ENCODE data around the gene LGALS4. TPM values are rescaled to one million over a fixed set of nuclear protein-coding genes. Genes with fewer than 3 reads are reported as not detected.
"Not testable (repeated sequence)": the region's sequence is repeated elsewhere in the genome, so short reads cannot be mapped to it uniquely, and the experiment has no call there.

The LGALS4 gene
- not detected in 2 replicates for total RNA-seq
- 0.43 TPM for polyA plus RNA-seq (2012)

DNA sequence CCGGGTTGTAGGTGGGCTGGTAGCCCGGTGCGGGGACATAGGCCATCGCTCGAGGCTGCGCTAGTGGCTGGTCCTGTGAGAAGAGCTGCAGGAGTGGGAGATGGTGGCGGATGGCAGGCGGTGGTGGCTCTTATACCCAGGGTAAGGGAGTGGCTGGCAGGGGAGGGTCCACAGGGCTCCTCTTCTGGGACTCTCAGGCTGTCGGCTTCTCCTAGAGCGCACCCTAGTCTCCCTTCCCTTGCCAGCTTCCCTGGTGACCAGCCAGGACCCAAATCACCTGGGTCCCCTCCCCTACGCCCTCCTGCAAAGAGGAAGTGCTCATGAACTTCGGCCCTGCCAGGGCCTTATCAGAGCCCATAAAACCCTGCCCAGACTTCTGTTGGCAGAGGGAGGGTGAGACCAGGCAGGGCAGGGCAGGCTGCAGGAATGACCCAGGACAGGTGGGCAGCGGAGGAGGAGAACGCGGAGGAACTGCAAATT lies at the start of gene LGALS4:
LGALS4 (minus strand) TSS at position 105 of the 480 bp plus-strand sequence; CDS start at position 46, 59 bp downstream.
- no peak for DNase-seq (ENCODE audit: low read depth)

DNA sequence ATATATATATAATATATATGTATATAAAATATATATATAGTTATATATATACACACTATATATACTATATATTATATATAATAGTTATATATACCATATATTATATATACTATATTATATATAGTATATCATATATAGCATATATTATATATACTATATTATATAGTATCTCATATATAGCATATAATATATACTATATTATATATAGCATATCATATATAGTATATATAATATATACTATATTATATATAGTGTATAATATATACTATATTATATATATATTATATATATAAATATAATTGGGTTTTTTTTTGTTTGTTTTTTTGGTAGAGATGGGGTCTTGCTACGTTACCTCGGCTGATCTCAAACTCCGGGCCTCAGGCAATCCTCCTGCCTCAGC lies 48.6 kb upstream of the LGALS4 start:
- no peak for DNase-seq (ENCODE audit: low read depth)

DNA sequence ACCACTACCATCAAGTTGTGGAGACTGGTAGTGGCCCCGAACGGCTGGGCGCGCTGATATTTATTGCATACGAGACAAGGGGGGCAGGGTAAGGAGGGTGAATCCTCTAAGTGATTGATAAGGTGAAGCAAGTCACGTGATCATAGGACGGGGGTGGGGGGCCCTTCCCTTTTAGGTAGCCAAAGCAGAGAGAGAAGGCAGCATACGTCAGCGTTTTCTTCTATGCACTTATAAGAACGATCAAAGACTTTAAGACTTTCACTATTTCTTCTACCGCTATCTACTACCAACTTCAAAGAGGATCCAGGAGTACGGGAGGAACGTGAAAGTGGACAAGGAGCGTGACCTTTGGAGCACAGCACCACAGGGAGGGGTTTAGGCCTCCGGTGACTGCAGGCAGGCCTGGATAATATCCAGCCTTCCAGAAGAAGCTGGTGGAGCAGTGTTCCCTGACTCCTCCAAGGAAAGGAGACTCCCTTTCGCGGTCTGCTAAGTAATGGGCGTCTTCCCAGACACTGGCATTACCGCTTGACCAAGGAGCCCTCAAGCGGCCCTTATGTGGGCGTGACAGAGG lies 47.0 kb upstream of the LGALS4 start:
- DNase-seq (ENCODE audit: low read depth), result not testable (repeated sequence)

GRCh38 chr19:38856813-38857212 lies 44.1 kb upstream of the LGALS4 start:
- no peak for DNase-seq (ENCODE audit: low read depth)

- not testable (repeated sequence) for DNase-seq (ENCODE audit: low read depth)
These were observed 43.0 kb upstream of the LGALS4 start for GRCh38 chr19:38855751-38856150.

DNA sequence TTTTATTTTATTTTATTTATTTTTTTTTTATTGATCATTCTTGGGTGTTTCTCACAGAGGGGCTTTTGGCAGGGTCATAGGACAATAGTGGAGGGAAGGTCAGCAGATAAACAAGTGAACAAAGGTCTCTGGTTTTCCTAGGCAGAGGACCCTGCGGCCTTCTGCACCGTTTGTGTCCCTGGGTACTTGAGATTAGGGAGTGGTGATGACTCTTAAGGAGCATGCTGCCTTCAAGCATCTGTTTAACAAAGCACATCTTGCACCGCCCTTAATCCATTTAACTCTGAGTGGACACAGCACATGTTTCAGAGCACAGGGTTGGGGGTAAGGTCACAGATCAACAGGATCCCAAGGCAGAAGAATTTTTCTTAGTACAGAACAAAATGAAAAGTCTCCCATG lies 42.2 kb upstream of the LGALS4 start:
- not testable (repeated sequence) for DNase-seq (ENCODE audit: low read depth)

DNA sequence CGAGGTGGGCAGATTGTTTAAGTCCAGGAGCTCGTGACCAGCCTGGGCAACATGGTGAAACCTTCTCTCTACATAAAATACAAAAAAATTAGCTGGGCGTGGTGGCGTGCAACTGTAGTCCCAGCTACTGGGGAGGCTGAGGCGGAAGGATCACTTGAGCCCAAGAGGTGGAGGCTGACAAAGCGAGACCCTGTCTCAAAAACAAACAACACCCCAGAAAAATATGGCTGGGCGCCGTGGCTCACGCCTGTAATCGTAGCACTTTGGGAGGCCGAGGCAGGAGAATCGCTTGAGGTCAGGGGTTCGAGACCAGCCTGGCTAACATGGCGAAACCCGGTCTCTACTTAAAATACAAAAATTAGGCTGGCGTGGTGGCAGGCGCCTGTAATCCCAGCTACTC lies 40.5 kb upstream of the LGALS4 start:
- no peak for DNase-seq (ENCODE audit: low read depth)

DNA sequence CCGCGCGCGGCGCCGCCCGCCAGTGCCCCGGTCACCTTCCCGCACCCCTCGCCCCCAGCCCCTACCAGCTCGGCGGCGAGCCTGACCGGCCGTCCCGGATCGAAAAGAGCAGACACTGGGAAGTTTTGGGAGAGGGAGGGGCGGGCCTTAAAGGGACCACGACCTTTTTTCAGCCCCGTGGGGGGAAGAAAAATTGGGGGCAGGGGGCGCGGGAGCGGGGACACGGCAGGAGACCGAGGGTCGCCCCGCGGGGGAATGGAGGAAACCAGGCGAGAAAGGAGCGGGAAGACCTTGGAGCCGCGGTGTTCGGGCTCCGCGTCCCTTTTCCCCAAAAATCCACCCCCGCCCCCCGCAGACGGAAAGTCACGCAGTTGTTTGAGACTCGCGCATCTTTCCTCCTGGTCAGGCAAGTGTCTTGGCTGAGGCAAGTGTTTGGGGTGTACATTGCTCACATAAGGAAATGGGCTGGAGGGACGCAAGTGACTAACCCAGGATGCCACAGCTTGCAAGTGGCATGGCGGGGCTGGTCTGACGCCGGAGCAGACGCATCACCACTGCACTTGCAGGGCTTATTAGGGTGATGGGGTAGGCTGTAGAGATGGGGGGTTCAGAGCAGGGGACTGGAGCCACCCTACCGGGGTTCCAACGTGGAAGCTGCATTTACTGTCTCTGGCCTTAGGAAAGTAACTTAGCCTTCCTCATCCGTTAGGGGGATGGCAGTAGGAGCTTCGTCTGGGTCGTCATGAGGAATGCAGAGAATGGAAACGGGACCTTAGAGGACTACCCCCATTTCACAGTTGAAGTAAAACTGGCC lies 39.7 kb upstream of the LGALS4 start:
- peak; percentile 83 for DNase-seq (ENCODE audit: low read depth)

DNA sequence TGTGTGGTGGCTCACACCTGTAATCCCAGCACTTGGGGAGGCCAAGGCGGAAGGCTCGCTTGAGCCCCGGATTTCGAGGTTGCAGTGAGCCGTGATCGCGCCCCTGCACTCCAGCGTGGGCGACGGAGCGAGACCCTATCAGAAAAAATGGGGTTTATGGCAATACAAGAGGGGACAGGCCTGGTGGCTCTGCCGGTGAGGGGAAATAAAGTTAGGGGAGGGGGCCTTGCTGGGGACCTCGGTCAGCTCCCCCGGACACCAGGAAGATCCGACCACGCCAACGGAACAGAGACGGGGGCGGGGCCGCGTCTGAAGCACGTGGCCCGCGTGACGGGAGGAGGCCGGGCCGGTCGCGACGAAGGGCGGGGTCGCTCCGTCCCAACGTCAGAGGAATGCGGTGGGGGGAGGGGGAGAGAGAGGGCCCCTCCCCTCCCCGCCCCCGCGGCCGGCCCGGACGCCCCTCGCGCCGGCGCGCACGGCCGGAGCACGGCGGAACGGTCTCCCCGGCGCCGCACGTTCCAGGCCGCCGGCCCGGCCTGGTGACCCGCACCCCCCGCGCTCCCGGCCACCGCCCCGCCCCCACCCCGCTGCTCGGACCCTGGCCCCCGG lies 39.0 kb upstream of the LGALS4 start:
- peak; percentile 96 for DNase-seq (ENCODE audit: low read depth)

DNA sequence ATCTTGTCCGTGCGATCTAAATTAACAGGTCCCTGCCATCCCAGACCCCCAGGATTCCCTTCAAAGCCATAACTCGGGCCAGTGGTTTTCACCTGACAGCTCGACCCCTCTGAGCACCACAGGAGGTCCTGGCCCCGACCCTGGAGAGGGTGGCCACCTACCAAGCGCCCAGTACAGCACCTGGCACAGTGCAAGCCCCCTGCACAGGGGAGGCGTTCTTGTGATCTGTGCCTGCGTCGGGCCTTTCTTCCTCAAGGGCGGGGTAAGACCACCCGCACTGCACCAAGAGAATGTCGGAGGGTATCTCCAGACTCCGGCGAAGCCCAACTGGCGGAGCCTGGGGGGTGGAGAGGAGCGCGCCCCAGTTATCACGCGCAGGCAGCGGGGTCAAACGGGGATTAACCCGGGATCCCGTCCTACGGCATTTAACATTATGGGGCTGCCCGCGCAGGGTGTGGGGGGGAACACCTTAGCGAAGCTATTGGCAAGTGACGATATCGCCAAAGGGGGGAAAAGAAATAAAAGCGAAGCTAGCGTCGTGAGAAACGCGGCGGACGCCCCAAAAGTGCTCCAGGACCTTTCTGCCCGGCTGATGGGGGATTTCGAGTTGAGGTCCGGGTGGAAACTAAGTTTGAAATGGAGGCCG lies 38.4 kb upstream of the LGALS4 start:
- no peak for DNase-seq (ENCODE audit: low read depth)

- no peak for DNase-seq (ENCODE audit: low read depth)
These were observed 37.8 kb upstream of the LGALS4 start for GRCh38 chr19:38850436-38850975.

GRCh38 chr19:38849860-38850435 lies 37.2 kb upstream of the LGALS4 start, which contains the start of gene HNRNPL:
Gene HNRNPL, minus strand, starts transcription at chr19:38849986. Its CDS starts 20 bp downstream, at chr19:38849966.
- DNase-seq (ENCODE audit: low read depth), result peak; percentile 100

- DNase-seq (ENCODE audit: low read depth), result peak; percentile 97
These were observed 36.6 kb upstream of the LGALS4 start for GRCh38 chr19:38849147-38849859.

- DNase-seq (ENCODE audit: low read depth), result peak; percentile 66
These were observed 35.8 kb upstream of the LGALS4 start for GRCh38 chr19:38848299-38849146.

DNA sequence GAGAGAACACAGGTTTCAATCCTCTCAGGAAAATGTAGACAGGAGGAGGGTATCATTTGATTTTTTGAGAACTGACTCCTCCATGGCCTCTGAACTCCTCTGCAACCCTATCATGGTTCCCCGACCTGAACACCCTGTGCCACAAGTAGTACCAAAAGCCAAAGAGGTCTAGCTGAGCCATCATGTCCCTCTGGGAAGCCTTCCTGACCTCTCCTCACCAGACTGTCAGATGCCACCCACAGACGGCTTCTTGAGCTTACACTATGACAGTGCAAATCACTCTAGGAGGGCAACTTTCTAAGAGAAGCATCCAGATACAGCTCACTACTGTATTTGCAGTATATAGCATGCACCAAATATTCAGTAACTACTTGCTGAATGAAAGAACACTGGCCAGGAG lies 33.4 kb upstream of the LGALS4 start:
- no peak for DNase-seq (ENCODE audit: low read depth)

DNA sequence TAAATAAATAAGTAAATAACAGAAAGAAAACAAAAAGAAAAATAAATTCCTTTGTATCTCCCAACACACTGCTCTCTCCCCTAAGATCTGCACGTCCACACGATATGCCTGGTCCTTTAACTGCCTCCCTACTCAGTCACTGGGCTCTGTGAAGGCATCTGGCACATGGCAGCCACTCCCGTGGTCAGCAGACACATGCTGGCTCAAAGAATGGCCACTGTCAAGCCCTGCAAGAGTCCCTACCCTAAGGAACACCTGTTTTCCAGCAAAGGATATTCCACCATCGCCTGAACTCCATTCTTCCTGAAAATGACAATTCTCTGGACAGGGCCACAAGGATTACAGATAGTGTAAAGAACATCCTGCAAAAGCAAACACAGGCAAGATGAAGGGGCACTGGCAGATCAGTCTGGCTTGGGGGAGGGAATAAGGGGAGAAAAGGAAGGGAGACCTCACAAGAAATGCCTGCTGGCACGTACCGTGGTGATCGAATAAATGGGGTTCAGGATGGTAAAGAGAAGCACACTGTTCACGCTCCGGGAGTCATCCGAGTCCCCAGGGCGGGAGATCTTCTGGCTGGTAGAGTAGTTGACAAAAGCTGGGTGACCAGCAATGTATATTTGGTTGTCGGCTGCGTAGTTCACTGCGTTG lies 32.8 kb upstream of the LGALS4 start:
- peak; percentile 92 for DNase-seq (ENCODE audit: low read depth)

DNA sequence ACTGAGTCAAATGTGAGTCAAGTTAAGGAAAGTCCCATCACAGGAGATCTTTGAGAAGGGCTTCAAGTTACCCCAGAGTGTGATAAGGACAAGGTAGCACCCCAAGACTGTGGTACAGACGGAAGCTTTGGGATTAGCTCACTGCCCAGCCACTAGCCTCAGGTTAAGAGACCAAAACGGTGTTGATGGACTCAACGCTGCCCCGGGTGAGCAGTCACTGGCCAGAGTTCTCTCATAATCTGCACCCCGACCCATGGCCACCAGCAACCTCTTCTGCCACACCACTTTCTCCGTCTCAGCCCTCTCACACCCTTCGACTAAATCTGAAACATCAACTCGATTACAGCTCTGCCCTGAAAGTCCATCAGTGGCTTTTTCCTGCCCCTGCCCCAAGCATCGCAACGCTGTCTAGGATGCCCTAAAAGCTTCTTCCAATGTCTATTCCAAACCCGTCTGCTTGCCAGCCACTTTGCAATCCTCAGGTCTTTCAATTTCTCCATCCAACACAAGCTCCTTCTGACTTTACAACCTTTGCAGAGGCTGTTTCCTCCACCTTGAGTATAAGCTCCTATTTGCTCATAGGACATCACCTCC lies 31.4 kb upstream of the LGALS4 start:
- DNase-seq (ENCODE audit: low read depth), result no peak

DNA sequence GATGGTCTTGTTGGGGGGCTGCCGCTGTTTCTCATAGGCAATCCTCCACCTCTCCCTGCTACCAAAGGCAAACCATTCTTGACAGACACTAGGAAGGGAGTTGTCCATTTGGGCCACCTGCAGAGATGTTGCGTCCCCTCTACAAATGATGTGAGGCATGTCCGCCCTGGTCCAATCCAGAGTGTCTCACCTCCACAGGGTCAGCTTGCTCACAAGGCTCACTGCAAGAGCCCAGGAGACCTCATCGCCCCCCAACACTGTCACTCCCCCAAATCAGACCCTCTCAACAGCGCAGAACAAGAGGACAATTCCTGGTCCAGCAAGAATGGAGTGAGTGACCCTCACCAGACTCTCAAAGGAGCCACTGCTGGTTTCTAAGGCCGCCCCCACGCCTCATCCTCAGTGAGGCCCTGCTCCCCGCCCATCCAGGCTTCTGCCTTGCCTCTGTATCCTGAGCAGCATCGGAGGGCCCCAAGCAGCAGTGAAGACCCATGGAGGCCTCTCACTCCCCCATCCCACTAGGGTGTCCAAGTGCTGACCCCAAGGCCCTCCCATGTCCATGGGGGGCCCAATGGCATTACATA lies 30.5 kb upstream of the LGALS4 start:
- no peak for DNase-seq (ENCODE audit: low read depth)
